Mucosa of stomach (tissue), 1 donor: ENCODE results near the gene FGF14.

Experiments
- H3K27me3 ChIP-seq: one replicate; pipeline ENCODE4 v1.7.0; 2013; ENCODE audit warnings: mild to moderate bottlenecking, low read length; ENCODE audit not compliant: control insufficient read depth, insufficient read depth
- H3K36me3 ChIP-seq: one replicate; pipeline ENCODE4 v1.7.0; 2013; ENCODE audit warnings: low read length; ENCODE audit not compliant: control insufficient read depth, insufficient read depth
- H3K4me1 ChIP-seq: one replicate; pipeline ENCODE4 v1.7.0; 2013; ENCODE audit warnings: mild to moderate bottlenecking, low read length; ENCODE audit not compliant: control insufficient read depth, insufficient read depth
- H3K4me3 ChIP-seq: one replicate; pipeline ENCODE4 v1.7.0; 2013; ENCODE audit warnings: low read length
- H3K9ac ChIP-seq: one replicate; pipeline ENCODE4 v1.7.0; 2013; ENCODE audit warnings: mild to moderate bottlenecking, low read length, moderate library complexity
- H3K9me3 ChIP-seq: one replicate; pipeline ENCODE4 v1.7.0; 2013; ENCODE audit warnings: mild to moderate bottlenecking, low read length, moderate library complexity; ENCODE audit not compliant: control insufficient read depth
- donor health status: Pancreatic carcinoma.

The FGF14 gene

DNA sequence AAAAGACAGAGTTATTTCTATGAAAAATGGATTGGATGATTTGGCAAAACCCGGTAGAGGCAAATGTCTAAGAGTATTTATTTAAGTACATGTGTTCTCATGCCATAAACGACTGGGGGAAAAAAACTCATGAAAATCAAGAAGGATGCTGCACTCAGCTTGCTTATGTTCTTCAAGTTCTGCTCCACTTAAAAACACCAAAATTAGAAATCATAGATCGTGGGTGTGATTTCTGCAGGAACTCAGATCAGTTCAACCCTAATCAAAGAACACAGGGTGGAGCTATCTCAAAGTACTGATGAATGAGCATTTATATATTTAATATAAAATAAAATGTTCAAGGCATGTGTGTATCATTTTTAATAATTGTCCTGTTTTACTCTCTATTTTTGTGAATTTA lies 103.8 kb downstream of the FGF14 start:
- H3K9ac ChIP-seq, result no peak overlapping the region
- H3K4me1 ChIP-seq, result no peaks in the 10 kb centered on the region
- H3K9me3 ChIP-seq, result no peaks in the 10 kb centered on the region
- no peaks in the 10 kb centered on the region for H3K36me3 ChIP-seq
- H3K4me3 ChIP-seq, result no peak overlapping the region
- no peaks in the 10 kb centered on the region for H3K27me3 ChIP-seq

DNA sequence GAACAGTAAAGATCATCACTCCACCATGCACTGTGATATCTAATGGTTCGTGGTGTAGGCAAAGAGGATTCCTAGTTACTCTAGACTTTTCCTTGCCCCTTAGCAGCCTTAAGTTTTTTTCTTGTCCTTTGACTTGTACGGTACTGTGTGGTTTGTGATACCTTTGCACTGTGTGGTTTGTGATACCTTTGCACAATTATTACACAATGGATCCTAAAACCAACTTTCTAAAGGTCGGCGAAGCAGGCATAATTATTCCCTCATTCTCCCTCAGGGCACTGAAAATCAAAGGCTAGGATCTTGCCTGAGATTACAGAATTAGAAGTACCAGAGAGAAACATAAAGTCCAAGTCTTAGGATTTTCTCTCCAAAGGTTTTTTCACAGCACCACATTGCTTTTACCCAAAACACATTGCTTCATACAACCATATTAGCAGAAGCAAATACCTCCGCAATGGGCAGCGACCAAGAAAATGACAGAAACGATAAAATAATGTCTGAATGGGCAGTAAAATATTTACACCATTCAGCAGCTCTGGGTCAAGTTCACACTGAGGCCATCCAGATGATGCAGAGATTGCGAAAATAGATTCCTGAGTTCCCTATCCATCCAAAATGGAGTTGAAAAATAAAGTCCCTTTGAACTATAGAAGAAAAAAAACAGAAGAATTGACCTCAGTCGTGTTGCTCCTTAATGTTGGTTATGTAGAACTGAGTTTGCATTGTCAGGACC lies 106.4 kb downstream of the FGF14 start:
- Histone ChIP-seq H3K4me3 (no peak overlapping the region), H3K36me3 (no peaks in the 10 kb centered on the region), H3K27me3 (no peaks in the 10 kb centered on the region), H3K4me1 (no peaks in the 10 kb centered on the region), H3K9me3 (no peaks in the 10 kb centered on the region), H3K9ac (no peak overlapping the region)

DNA sequence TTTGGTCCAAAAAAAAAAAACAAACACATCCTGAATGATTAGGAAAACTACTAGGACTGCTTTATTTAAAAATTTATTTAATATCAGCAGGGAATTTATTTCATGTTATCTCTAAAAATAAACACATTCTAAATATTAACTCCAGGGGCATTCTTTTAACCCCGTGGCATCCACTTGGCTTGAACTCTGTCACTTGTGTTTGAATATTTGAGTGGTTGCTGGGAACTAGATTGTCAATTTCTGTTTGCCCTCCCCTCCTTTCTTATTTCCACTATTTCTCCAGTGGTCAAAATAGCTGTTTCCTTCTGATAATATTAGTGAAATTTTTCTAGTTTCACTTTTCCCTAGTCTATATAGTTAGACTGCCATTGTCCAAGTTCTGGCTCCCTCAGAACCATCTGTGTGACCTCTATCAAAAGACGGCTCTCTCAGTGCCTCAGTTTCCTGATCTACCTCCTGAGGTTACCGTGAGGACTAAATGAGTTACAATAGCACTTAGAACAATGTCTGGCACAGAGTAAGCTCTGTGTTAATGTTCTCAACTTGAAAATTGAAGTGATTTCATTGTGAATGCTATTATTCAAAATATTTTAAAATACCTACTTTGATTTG lies 107.3 kb downstream of the FGF14 start:
- Histone ChIP-seq H3K9me3 (no peaks in the 10 kb centered on the region), H3K4me1 (no peaks in the 10 kb centered on the region), H3K27me3 (no peaks in the 10 kb centered on the region), H3K4me3 (no peak overlapping the region), H3K9ac (no peak overlapping the region), H3K36me3 (no peaks in the 10 kb centered on the region)

DNA sequence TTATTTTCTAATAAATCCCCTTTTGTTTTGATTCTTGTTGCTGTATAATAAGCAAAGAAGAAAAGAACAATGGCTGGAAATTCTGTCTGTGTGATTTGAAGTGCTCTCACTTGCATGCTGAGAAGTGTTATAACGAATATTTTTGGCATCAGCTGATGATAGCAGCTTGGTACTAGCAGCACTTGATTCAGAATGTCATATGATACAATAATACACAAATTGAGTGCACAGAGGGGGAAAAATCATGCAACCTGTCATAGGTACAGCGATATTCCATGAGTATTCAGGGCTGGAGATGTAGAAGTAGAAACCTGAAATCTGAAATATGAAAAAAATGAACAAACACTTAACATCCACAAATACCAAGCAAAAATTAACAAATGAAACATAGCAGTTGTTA lies 108.1 kb downstream of the FGF14 start:
- H3K4me1 ChIP-seq, result no peaks in the 10 kb centered on the region
- no peaks in the 10 kb centered on the region for H3K27me3 ChIP-seq
- no peak overlapping the region for H3K4me3 ChIP-seq
- H3K9me3 ChIP-seq, result no peaks in the 10 kb centered on the region
- H3K36me3 ChIP-seq, result no peaks in the 10 kb centered on the region
- H3K9ac ChIP-seq, result no peak overlapping the region

DNA sequence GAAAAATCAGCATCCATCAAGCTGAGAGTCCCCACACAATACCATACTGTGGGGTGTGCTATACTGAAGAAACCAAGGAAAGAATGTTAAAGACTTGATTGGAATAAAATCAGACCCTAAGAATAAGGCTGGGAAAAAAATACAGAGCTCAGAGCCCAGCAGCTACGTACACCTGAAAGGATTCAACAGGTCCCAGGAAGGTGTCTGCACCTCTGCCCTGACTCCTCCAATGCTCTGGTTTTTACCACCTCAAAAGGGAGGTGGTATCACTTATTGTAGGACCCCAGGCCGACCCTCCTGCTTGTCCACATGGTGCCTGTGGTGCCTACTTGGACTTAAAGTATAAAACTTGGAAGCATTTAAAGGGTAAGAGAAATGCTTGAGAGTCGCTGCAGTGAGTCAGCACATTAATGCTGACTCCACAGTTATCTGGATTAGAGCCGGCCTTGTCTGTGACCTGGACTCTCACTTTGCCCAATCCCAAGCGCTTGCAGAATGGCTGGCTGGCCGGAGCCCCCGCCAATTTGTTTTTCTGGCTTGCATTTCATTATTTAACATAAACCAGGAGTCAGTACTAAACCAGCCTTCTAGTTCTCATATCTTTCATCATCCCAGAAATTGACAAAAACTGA lies 110.1 kb downstream of the FGF14 start:
- Histone ChIP-seq H3K4me3 (no peak overlapping the region), H3K27me3 (no peaks in the 10 kb centered on the region), H3K36me3 (no peaks in the 10 kb centered on the region), H3K4me1 (no peaks in the 10 kb centered on the region), H3K9ac (no peak overlapping the region), H3K9me3 (no peaks in the 10 kb centered on the region)

DNA sequence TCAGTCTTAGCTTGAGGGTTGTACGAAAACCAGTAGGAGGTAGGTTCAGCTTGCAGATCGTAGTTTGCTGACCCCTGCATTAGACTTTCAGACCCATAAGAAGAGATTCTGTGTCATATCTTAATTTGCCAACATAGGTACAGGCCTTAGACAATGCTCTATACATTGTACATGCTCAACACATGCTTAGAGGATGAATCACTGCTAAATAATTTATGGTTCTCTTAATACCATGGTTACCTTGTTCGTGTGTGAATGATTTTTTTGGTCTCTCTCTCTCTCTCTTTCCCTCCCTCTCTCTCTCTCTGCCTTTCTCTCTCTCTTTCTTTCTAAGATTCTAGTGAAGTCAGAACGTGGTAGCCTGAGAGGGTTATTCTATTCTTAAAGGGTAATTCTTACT lies 112.2 kb downstream of the FGF14 start:
- Histone ChIP-seq H3K9me3 (no peaks in the 10 kb centered on the region), H3K36me3 (no peaks in the 10 kb centered on the region), H3K4me3 (no peak overlapping the region), H3K27me3 (no peaks in the 10 kb centered on the region), H3K9ac (no peak overlapping the region), H3K4me1 (no peaks in the 10 kb centered on the region)

DNA sequence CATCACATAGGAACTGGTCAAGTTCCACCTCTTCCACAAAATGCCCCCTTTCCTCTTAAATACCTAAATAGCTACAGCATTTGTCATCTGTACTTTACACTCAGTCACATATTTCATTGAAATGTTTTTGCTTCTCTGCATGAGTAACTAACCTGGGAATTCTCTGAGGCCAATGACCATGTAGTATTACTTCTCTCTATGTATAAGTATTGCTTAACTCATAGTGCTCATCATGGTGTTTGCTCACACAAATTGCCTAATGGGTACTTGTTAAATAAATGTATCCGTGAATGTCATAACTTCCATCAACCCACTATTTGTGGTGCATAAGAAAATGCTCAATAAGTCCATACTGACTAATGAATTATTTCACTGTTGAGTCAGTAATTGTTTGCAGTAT lies 115.5 kb downstream of the FGF14 start:
- no peaks in the 10 kb centered on the region for H3K4me1 ChIP-seq
- H3K9me3 ChIP-seq, result no peaks in the 10 kb centered on the region
- no peaks in the 10 kb centered on the region for H3K27me3 ChIP-seq
- H3K4me3 ChIP-seq, result no peak overlapping the region
- H3K9ac ChIP-seq, result no peak overlapping the region
- H3K36me3 ChIP-seq, result no peaks in the 10 kb centered on the region

DNA sequence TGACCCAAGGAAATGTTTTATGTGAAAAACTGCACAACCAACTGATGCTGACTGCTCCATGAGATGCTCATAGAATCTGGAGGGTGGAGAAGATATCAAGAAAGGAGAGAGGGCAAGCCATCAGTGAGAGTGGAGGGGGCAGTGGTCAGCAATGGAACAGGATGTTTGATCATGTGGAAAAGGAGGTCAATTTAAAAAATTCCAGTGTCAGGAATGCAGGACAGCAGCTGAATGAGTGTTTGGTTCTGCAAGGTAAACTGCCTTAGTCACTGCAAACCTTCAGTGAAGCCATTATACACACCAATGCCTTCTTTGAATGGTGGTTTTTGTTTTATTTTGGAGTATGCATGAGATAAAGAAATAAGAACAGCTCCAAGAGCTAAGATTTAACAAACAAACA lies 121.5 kb downstream of the FGF14 start:
- H3K9ac ChIP-seq, result no peak overlapping the region
- H3K4me1 ChIP-seq, result no peaks in the 10 kb centered on the region
- no peak overlapping the region for H3K4me3 ChIP-seq
- H3K36me3 ChIP-seq, result no peaks in the 10 kb centered on the region
- no peaks in the 10 kb centered on the region for H3K9me3 ChIP-seq
- no peaks in the 10 kb centered on the region for H3K27me3 ChIP-seq

DNA sequence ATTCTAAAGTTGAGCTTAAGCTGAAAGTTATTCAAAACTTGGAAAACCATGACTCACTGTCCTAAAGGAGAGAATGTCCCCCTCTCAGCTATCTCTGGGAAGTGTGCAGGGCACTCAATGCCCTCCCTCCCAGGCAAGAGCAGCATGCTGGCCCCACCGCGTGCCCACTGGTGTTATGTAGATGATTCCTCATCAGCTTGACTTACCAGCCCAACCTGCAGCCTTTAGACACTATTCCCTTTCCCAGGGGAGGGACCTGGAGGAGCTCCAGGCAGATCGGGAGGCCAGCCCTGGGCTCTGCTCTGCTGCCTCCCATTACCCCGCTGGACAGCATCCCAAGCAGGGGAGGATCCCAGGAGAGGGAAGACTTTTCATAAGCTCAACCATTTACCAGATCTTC lies 124.6 kb downstream of the FGF14 start:
- Histone ChIP-seq H3K9ac (no peak overlapping the region), H3K27me3 (no peaks in the 10 kb centered on the region), H3K36me3 (no peaks in the 10 kb centered on the region), H3K4me1 (no peaks in the 10 kb centered on the region), H3K9me3 (no peaks in the 10 kb centered on the region), H3K4me3 (no peak overlapping the region)

DNA sequence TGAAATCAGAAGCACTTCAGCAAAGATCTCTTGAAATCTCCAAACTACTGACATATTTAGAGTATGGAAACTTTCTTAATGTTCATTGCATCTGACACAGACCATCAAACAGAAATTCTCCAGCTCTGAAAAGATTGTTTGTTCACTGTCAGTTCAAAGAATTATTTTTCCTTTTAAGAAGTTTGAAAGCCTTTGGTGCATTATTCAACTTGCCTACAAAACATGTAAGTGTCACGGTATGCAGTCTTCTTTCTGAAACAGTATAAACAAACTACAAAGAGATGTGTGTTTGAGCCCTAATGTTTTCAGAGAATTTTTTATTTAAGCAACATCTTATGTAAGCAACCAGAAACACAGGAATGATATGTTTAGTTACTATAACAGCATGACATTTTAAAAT lies 125.4 kb downstream of the FGF14 start:
- Histone ChIP-seq H3K27me3 (no peaks in the 10 kb centered on the region), H3K9ac (no peak overlapping the region), H3K4me1 (no peaks in the 10 kb centered on the region), H3K4me3 (no peak overlapping the region), H3K36me3 (no peaks in the 10 kb centered on the region), H3K9me3 (no peaks in the 10 kb centered on the region)

DNA sequence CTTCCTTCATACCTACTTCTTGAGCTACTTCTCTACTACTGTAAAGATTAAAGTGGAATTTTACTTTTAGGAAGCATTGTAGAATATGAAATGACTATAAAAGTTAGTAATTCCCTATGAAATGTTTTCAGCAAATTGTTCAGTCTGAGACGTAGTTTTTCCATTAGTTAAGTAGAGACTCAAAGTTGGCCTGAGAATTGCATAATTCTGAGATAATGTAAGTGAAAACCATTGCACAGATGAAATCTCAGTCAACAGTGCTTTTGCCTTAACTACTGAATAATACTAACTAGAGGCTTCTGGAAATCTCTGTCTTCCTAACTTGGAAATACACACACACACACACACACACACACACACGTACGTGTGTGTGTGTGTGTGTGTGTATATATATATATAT lies 125.9 kb downstream of the FGF14 start:
- H3K9me3 ChIP-seq, result no peaks in the 10 kb centered on the region
- H3K9ac ChIP-seq, result no peak overlapping the region

DNA sequence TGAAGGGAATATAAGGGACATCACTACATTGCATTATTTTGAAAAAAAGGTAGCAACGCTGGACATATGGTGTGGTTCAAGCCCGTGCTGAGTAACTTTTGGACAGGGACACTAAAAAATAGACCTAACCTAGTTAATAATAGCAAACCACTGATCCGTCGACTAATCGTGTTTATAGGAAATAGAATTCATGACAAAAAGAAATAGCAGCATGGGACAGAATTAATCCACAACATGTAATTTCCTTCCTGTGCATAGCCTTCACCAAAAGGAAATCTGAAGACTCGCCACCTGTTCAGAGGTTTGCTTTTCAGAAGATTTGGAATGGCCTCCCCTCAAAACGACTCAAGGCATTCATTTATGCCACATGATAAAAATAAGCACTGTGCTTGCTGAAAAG lies 128.7 kb downstream of the FGF14 start:
- no peaks in the 10 kb centered on the region for H3K9me3 ChIP-seq
- H3K36me3 ChIP-seq, result no peaks in the 10 kb centered on the region
- H3K27me3 ChIP-seq, result no peaks in the 10 kb centered on the region
- no peaks in the 10 kb centered on the region for H3K4me1 ChIP-seq
- no peak overlapping the region for H3K4me3 ChIP-seq
- no peak overlapping the region for H3K9ac ChIP-seq

More for the DNA sequence above, 125.9 kb downstream of the FGF14 start:
- Histone ChIP-seq H3K4me1 (no peaks in the 10 kb centered on the region), H3K4me3 (no peak overlapping the region), H3K27me3 (no peaks in the 10 kb centered on the region), H3K36me3 (no peaks in the 10 kb centered on the region)
